Measurements from ENCODE around the gene UBE2E2.

DNA sequence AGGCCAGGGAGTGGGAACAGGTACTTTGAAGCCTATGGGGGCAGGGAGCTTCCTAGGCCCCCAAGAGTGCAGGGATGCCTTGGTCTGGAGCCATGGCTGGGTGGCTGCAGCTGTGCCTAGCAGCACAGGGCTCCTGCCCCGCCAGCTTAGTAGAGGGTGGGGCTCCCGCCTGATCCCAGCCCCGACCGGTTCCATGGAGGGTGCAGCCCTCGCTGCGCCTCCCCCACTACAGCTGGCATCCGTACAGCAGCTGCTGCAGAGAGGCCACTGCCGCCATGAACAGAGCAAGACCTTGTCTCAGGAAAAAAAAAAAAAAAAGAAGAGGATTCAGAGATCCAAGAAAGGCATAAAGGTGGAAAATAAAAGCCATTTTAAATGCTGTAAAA is 277.2 kb downstream of the UBE2E2 start:
- TF ChIP-seq EZH2 (IDR thresholded peaks at IDR 0.05; ENCODE audit: insufficient read depth, poor library complexity, severe bottlenecking) = no peak
- no peak for TF ChIP-seq EZH2phosphoT487 (IDR thresholded peaks at IDR 0.05; ENCODE audit: insufficient read depth, low read depth)
